Measurements from ENCODE around the gene ARMS2.

The ARMS2 gene, protein sequence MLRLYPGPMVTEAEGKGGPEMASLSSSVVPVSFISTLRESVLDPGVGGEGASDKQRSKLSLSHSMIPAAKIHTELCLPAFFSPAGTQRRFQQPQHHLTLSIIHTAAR

DNA sequence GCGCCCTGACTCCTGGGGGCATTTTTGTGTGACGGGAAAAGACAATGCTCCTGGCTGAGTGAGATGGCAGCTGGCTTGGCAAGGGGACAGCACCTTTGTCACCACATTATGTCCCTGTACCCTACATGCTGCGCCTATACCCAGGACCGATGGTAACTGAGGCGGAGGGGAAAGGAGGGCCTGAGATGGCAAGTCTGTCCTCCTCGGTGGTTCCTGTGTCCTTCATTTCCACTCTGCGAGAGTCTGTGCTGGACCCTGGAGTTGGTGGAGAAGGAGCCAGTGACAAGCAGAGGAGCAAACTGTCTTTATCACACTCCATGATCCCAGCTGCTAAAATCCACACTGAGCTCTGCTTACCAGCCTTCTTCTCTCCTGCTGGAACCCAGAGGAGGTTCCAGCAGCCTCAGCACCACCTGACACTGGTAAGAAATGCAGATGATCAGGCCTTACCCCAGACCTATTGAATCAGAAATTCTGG lies at the start of gene ARMS2:
Gene ARMS2, plus strand, starts transcription at position 51 of the 478 bp plus-strand sequence. Its CDS starts 75 bp downstream, at position 126.
- DNase-seq (ENCODE audit: low spot score): no peak

DNA sequence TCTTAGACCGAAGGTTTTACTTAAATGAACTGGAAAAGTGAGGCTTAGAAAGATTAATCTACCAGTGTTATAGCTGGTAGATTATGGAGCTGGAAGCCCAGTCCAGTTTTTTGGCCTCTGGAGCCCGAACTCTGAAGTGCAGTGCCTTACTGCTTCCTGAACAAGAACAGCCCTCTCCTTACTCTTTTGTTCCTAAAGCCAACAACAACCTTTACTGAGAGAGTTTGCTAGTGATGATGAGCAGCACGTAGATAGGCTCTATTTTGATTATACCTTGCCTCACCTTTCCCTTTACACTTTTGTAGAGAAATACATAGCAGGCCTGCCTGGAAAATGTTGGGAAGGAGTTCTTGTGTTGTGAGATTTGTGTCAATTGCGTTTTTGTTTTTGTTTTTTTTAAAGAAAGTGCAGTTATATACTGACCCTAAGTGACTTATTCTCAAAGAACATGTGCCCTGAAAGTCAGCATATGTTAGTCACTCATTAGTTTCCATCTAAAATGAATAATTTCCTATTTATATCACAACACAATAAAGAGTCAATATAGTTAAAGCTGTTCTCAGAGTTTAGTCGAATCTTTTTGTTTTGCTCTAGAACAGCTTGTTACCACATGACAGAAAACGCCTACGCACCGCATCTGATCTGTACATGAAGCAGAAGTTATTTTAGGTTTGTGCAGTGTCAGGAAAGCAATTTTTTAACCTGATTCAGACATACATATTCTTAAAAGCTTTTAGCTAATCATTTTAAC lies 46.9 kb upstream of the ARMS2 start:
- DNase-seq (ENCODE audit: low spot score): no peak

DNA sequence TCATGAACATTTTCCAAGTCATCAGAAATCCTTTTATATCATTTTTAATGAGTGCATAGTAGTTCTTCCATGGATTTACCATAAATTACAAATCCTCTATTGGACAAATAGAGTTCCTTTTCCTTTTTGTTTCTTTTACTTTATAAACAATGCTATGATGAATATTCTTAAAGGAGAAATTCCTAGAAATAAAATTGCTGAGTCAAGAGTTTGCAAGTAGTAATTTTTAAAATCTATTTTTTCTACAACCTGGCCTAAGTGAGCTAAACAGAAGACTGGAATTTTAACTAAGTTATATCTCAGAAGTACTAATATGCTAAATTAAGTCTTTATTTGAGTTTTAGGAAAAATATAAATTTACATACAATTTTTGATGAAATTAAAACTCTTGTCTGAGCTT lies 41.1 kb upstream of the ARMS2 start:
- DNase-seq (ENCODE audit: low spot score): no peak

DNA sequence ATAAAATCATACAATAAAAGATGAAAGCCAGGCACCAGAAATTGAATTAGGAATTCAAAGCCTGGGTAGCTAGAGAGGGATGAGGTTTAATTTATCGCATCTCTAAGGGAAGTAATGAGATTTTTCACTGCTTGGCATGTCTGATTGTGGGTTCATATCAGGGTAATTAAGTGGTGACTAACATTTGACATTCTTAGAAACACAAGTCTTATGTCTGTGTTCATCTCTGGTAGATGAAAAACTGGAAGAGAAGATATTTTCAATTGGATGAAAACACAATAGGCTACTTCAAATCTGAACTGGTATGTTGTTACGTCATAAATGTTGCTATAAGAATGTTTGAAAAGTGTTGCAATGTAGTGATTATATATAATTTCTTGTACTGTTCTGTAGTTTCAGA lies 36.8 kb upstream of the ARMS2 start:
- DNase-seq (ENCODE audit: low spot score): no peak

DNA sequence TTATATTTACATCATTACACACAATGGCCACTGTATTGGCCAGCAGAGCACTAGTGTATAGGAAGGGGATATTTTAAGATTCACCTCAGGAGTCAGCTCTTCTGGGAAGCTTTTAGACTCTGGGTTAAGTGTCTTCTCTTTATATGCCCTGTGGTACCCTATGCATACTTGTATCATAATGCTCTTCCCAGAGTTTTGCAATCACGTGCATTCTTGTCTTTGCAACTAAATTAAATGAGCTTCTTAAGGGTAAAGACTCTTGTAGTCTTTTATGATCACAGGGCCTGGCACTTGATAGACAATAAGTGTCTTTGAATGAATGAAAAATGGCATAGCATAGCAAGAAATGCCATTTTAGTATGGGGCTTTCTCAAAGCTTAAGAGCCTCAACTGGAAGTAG lies 35.4 kb upstream of the ARMS2 start:
- no peak for DNase-seq (ENCODE audit: low spot score)

DNA sequence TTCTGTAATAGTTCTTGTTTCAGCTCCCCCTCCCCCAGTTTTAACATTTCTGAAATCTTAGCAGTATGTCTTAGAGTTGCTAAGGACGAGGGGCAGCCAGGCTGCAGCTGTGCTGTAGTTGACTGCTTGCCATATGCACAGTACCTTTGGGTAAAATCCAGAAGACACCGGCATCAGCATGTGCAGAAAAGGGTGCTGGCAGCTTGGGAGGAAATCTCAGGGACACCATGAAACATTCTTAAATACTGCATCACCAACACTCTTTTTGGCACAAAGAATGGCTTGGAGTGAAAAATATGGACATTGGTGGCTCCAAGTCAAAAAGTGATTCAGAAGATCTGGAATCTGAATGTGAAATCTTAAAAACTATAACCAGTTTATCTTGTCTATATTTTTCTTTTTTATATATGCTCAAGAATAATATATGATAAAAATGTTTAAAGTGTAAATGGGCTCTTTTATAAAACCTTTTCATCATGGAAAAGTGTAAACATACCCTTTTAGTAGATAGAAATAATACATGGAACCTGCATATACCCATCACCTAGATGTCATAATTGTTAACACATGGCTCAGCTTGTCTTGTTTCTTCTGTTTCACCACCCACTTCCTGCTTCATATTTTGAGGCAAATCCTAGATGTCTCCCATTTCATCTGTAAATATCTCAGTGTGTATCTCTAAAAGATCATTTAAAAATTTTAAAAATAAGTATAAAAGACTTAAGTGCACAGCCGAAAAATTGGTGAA lies 34.4 kb upstream of the ARMS2 start:
- no peak for DNase-seq (ENCODE audit: low spot score)

DNA sequence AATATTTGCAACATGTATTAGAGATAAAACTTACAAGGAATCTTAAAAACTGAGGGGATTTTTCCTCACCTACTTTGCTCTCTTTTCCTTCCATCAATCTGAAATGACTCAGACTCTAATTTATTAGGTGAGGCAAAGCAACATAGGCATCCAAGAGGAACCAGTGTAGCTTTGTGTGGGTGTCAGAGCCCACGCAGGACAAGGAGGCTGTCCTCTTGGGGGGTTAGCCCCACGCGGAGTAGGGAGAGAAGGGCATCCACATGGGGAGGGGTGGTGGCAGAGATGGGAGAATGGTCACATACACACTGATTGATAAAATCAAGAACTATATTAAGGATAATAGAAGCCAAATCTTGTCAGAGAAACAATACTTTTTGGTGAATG lies 33.8 kb upstream of the ARMS2 start:
- no peak for DNase-seq (ENCODE audit: low spot score)

DNA sequence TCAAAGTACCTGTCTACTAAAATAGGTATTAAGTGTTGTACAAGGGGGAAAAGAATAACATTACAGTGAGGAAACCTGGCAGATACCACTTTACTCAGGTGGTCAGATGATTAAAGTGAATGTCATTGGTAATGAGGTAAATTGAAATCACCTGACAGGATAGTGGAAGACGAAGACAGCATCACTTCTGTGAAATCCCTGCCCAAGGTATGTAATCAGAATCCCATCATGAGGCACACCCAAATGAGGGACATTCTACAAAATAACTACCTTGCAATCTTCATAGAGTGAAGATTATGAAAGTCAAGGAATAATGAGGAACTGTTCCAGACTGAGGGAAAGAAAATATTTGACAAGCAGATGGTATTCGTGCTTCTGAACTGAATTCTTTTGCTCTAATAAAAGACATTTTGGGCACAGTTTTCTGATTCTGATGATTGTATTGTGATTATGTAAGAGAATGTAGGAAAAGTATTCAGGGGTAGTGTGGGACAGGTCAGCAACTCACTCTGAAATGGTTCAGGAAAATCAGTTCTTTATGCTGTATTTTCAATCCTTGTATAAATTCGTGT lies 33.3 kb upstream of the ARMS2 start:
- no peak for DNase-seq (ENCODE audit: low spot score)

DNA sequence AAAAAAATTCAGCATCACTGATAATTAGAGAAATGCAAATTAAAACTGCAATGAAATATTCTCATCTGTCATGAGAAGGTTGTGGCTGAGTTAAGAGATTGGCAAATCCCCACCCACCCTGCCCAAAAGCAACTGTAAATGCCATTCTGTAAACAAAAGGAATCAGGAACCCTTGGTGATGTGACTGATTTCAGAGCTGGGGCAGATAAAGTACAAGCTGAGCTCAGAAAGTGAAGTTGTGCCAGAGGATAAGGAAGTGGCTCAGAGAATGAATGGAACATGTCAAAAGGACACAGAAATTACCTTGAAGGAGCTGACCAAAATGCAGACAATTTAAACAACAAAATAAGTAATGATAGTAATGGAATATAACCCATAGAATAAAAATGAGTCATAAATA lies 32.7 kb upstream of the ARMS2 start:
- DNase-seq (ENCODE audit: low spot score): no peak

DNA sequence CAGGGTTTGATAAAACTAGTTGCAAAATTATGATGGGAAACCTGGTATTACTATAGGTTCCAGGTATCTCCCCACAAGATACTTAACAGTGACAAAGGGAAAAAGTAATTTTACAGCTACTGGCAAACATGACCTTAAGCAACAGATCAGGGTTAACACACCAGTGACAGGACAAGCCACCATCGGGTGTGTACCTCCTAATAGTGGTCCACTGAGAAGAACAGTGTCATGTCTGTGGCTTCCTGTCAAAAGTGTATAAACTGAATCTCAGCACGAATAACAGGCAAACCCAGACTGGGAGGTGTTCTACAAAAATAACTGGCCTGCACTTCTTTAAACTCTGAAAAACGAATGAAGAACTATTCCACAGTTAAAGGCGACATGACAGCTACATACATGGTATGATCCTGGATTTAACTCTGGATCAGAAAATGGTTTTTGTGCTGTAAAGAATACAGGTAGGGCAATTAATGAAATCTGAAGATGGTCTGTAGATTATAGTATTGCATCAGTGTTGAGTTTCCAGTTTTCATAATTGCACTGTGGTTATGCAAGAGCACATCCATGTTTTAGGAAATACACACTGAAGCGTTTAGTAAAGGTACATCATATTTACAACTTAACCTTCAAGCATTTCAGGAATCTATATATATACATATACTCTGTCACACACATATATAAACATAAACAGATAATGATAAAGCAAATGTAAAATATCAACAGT lies 32.0 kb upstream of the ARMS2 start:
- no peak for DNase-seq (ENCODE audit: low spot score)

DNA sequence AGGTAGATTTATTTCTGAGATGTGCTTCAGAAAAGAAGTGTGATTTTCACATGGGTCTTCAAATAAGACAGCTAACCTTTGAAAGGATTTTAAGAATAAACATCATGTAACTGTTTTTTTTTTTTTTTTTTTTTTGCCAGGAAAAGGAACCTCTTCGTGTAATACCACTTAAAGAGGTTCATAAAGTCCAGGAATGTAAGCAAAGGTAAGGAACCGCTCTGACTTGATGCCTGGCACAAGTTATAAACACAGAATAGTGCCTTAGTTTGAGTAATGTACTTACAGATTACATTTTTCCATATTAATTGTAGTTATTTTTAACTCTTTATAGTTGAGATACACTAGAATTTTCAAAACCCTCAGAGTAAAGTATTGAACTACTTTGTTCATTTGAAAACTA lies 30.4 kb upstream of the ARMS2 start:
- DNase-seq (ENCODE audit: low spot score): no peak

DNA sequence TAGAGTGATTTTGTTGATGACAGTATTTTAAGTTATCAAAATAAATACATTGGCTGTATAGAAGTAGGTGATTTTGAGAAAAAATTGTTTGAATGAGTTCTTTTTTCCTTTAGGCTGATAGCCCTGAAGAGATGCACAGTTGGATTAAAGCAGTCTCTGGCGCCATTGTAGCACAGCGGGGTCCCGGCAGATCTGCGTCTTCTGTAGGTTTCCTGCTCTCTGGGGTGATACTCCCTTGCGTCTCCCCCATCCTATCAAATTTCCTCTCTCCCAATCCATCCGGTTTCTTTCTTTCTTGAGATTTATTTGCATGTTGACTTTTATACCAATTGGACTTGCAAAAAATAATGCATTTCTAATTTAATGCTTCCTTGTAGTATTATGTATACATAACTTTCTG lies 27.6 kb upstream of the ARMS2 start:
- DNase-seq (ENCODE audit: low spot score): no peak

DNA sequence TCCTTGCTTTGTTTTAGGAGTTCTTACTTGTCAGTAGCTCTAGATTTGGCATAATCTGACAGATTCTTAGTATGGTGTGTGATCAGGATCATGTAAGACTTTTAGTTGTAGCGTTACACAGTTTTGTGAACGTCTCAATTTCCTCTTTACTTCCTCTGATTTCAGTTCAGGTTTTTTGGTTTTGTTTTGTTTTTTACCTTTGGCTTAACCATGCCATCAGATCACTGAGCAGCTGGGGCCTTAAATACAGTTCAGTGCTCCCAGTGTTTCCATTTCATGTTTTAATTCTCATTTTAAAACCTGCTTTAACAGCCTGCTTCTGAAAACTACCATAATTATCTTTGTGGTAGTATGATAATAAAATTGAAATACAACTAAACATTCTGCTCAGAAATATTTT lies 27.2 kb upstream of the ARMS2 start:
- no peak for DNase-seq (ENCODE audit: low spot score)

DNA sequence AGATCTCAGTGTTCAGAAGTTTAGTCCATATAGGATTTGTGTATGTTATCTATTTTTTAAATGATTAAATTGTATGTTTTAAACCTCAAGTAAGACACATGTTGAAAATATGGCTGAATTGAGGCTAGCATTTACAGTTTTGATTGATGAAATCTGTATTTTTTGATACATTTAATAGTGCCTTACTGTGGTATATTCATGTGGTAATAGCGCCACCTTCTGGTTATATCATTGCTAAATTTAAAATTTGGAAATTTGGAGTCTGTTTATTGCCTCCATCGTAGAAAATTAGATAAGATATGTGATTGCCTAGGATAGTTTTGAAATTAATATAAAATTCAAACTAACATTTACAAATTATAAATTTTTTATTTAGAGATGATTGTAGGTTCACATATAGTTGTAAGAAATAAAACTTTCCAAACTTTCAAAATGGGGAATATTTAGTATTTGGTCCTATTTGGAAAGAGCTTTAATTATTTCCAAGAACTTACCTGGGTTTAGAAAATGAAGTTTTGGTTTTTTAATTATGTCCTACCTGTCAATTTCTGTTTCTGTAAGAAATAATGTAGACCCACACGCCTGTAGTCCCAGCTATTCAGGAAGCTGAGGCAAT lies 19.1 kb upstream of the ARMS2 start:
- peak; percentile 61 for DNase-seq (ENCODE audit: low spot score)

DNA sequence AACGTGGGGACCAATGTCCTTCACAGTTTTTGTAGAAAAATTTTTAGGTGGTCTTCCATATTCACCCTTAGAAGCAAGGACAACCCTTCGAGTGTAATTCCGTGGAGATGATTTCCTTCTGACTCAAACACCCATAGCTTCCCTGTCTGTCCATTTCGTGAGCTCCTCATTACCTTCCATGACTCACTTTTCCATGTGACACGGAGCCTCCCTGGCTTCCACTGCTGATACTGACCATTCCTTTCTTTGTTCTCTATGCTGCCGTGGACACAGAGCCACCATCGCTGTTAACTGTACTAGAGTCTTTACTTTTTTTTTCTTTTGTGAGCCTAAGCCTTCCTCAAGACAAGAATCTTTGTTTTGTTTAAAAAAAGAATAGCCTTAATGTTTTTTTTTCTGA lies 12.5 kb upstream of the ARMS2 start:
- DNase-seq (ENCODE audit: low spot score): peak; percentile 22

DNA sequence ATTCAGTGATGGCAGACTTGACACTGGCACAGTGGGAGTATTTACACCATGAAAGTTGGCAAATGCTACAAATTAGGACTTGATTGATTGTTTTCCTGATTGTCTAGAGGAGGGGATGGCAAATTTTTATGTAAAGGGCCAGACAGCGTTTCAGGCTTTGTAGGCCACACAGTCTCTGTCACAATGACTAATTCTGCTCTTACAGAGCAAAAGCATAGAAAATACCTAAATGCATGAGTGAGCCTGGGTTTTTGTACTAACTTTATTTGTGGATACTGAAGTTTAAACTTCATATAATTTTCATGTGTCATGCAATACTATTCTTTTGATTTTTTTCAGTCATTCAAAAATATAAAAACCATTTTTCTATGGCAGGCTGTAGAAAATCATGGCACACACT lies 9.0 kb upstream of the ARMS2 start:
- DNase-seq (ENCODE audit: low spot score): no peak

DNA sequence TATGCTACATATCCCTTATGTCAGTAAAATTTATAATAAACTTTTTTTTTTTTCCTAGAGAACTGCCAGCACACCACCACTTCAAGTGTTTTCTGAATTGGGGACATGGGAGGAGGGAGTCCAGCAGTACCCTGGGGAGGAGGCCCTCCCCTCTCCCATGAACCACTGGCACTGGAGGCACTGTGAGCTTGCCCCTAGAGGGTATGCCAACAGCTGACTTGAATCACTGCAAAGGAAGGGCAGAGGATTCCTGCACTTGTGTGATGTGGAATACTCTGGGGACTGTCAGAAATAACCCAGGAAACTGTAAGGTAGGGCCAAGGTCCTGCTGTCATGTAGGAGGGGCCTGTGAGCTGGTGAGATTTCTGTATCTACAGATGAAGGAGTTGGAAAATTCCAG lies 8.5 kb upstream of the ARMS2 start:
- DNase-seq (ENCODE audit: low spot score): no peak

DNA sequence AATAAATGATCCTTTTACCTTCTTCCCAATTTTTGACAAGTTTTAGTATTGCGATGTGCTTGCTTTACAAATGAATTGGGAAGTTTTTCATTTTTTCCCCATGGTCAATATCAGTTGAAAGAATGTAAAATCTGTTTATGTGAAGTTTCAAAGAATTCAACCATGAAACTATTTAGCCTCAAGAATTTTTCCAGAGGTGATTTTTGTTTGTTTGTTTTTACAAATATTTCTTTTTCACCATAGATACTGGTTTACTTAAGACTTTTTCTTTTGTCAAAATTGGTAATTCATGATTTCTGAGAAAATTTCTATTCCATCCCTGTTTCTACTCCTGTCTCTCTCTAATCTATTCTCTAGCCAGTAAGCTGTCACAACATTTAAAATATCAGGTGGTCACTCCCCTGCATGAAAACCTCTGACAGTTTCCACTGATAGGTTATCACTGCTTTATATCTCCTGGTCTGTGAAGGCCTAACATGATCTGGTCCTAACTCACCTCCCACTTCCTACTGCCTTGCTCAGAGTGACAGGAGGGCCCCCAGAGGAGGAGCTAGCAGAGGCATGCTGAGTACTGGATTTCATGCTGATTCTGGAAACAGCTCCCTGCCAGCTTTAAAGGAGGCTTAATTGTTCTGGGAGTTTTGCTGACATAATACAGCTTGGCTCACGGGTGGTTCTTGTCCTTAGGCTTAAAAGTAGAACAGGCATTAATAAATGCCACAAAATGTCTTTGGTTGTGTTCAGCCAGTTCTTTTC lies 7.6 kb upstream of the ARMS2 start:
- DNase-seq (ENCODE audit: low spot score): peak; percentile 31

DNA sequence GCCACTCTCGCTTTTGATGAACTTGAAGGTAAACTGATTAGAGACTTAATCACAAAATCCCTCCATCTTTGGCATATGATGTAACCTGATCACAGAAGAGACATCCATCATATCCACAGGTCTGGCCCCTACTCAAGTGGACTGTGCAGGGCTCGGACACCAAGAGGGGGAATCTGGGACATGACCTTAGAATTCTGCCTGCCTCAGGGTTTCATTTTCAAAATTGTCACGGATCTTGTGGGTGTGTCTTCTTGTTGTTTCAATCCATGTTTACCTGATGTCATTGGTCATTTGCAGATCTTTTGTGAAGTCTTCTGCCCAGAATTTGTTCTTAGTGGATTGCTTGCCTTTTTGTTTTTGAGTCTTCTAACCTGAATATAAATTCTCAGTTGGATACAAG lies 5.9 kb upstream of the ARMS2 start:
- DNase-seq (ENCODE audit: low spot score): no peak

DNA sequence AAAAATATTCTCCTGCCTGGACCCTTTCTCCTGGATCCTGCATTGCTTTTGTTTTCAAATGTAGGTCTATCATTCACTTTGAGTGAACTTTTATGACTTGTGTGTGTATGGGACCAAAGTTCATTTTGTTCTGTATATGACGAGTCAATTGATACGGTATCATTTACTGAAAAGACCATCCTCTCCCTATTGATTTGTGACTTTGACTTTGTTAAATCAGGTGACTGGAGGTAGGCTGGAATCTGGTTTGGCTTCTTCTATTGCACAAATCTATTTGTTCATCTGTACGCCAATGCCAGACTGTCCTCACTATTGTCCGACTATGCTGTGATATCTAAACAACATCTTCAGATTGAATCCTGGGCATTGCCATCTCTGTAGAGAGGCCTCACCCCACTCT lies 5.3 kb upstream of the ARMS2 start:
- DNase-seq (ENCODE audit: low spot score): no peak

DNA sequence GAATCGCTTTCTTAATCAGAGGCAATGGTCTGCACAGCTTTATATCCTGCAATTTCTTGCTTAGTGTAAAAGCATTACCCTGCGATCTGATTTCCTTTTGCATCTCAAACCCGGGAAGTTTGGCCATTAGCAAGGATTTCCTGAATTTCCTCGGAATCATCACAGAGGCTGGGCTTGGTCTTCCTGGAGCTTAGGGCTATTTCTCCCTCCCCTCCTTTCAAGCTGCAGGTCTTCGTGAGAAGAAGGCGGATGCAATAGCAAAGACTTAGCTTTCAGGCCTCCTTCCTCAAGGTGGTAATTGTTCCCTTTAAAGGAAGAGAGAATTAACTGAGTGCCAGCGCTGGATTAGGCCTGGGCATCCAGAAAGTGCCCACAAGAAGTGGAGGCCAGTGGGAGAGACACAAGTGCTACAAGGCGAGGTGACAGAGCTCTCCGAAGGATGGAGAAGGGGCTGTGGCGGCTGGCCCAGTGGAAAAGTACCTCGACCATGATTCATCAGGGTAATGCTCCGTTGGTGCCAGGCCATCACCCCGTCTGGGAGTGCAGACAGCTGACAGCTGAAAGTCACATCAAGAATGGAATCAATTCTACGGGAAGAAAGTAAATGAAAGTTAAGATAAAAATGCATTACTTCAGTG lies 4.0 kb upstream of the ARMS2 start:
- no peak for DNase-seq (ENCODE audit: low spot score)
